ENCODE data around the gene RAB40A.

RAB40A gene

GRCh38 chrX:103513476-103514108 lies 5.7 kb downstream of the RAB40A start:
- Histone ChIP-seq H3F3A (ENCODE audit: control insufficient read depth, insufficient read depth) (no peaks in the 10 kb centered on the region), H3K9me3 (ENCODE audit: control insufficient read depth, insufficient read depth, low read length) (no peaks in the 10 kb centered on the region), H3K4me2 (ENCODE audit: low read length) (no peak overlapping the region), H3K4me1 (ENCODE audit: control insufficient read depth, low read length) (no peaks in the 10 kb centered on the region), H3K4me3 (ENCODE audit: low read length) (no peak overlapping the region), H3K27me3 (ENCODE audit: control insufficient read depth, low read length) (no peaks in the 10 kb centered on the region), H3K9me2 (replicated peaks; ENCODE audit: control insufficient read depth, low read length) (no peaks in the 10 kb centered on the region), H3K79me2 (ENCODE audit: control insufficient read depth, low read length) (no peaks in the 10 kb centered on the region), H3K36me3 (ENCODE audit: control insufficient read depth, low read length) (no peaks in the 10 kb centered on the region), H3K27ac (ENCODE audit: low read depth, low read length) (no peak overlapping the region), H4K20me1 (ENCODE audit: control insufficient read depth, insufficient read depth, low read depth, low read length) (no peaks in the 10 kb centered on the region)
- TF ChIP-seq EZH2phosphoT487 (IDR thresholded peaks at IDR 0.05; ENCODE audit: borderline replicate concordance, low read length) (no peak), CTCF (IDR thresholded peaks at IDR 0.05; ENCODE audit: low read depth, low read length, poor library complexity, severe bottlenecking) (no peak)

DNA sequence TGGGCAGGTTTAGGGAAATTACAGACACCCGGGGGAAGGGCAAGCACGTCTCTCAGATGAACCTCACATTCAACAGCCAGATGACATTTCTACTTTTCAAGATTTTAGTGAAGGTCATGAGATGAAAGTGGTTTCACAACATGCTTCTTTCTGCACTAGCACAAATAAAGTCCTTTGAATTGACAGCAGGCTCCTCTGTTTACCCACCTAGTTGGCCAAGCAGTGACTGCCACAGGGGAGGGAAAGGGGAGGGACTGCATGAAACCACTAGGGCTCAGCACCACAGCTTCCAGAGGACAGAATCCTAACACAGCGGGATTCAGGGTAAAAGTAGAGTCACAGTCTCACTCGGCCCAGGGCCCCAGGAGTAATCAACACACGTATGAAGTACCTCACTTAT lies 6.2 kb downstream of the RAB40A start:
- H3K36me3 ChIP-seq (ENCODE audit: control insufficient read depth, low read length), result no peaks in the 10 kb centered on the region
- TF ChIP-seq CTCF (IDR thresholded peaks at IDR 0.05; ENCODE audit: low read depth, low read length, poor library complexity, severe bottlenecking) (no peak), EZH2phosphoT487 (IDR thresholded peaks at IDR 0.05; ENCODE audit: borderline replicate concordance, low read length) (no peak)
- no peaks in the 10 kb centered on the region for H3K27me3 ChIP-seq (ENCODE audit: control insufficient read depth, low read length)
- no peaks in the 10 kb centered on the region for H3K4me1 ChIP-seq (ENCODE audit: control insufficient read depth, low read length)
- H4K20me1 ChIP-seq (ENCODE audit: control insufficient read depth, insufficient read depth, low read depth, low read length), result no peaks in the 10 kb centered on the region
- no peaks in the 10 kb centered on the region for H3K9me2 ChIP-seq (replicated peaks; ENCODE audit: control insufficient read depth, low read length)
- no peak overlapping the region for H3K27ac ChIP-seq (ENCODE audit: low read depth, low read length)
- H3K4me2 ChIP-seq (ENCODE audit: low read length), result no peak overlapping the region
- no peaks in the 10 kb centered on the region for H3K79me2 ChIP-seq (ENCODE audit: control insufficient read depth, low read length)
- no peaks in the 10 kb centered on the region for H3K9me3 ChIP-seq (ENCODE audit: control insufficient read depth, insufficient read depth, low read length)
- H3K4me3 ChIP-seq (ENCODE audit: low read length), result no peak overlapping the region
- H3F3A ChIP-seq (ENCODE audit: control insufficient read depth, insufficient read depth), result no peaks in the 10 kb centered on the region

DNA sequence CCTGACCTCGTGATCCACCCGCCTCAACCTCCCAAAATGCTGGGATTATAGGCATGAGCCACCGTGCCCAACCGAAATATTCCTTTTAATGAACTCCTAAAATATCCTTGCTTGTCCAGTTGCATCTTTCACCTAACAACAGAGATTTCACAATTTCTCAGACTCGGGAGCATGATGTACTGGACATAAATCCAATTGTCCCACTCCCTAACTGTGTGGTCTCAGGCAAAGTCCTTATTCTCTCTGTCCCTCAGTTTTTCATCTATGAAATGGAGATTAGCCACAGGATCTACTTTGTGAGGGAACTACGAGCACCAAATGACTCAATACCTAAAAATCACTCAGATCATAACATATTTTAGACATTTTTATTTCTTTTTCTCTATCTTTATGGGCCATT lies 9.3 kb downstream of the RAB40A start:
- Histone ChIP-seq H3K9me3 (ENCODE audit: control insufficient read depth, insufficient read depth, low read length) (no peaks in the 10 kb centered on the region), H4K20me1 (ENCODE audit: control insufficient read depth, insufficient read depth, low read depth, low read length) (no peaks in the 10 kb centered on the region), H3K36me3 (ENCODE audit: control insufficient read depth, low read length) (no peaks in the 10 kb centered on the region), H3K79me2 (ENCODE audit: control insufficient read depth, low read length) (no peaks in the 10 kb centered on the region), H3K4me2 (ENCODE audit: low read length) (no peak overlapping the region), H3K4me1 (ENCODE audit: control insufficient read depth, low read length) (no peaks in the 10 kb centered on the region), H3K9me2 (replicated peaks; ENCODE audit: control insufficient read depth, low read length) (no peaks in the 10 kb centered on the region), H3K4me3 (ENCODE audit: low read length) (no peak overlapping the region), H3F3A (ENCODE audit: control insufficient read depth, insufficient read depth) (no peaks in the 10 kb centered on the region), H3K27me3 (ENCODE audit: control insufficient read depth, low read length) (no peaks in the 10 kb centered on the region), H3K27ac (ENCODE audit: low read depth, low read length) (no peak overlapping the region)
- TF ChIP-seq CTCF (IDR thresholded peaks at IDR 0.05; ENCODE audit: low read depth, low read length, poor library complexity, severe bottlenecking) (no peak), EZH2phosphoT487 (IDR thresholded peaks at IDR 0.05; ENCODE audit: borderline replicate concordance, low read length) (no peak)
